Activated naive CD4-positive, alpha-beta T cell treated with anti-CD3 and anti-CD28 coated beads, Interleukin-2, amount 50 U/mL, for 72 hours (primary cell): ENCODE data around the gene CSNK1D. TPM values are rescaled to one million over a fixed set of nuclear protein-coding genes. Genes with fewer than 3 reads are reported as not detected.
"Not testable (repeated sequence)": the region's sequence is repeated elsewhere in the genome, so short reads cannot be mapped to it uniquely, and the experiment has no call there.

Source experiments
- ATAC-seq, 2 donors: fragments of 150-1000 bp; cut with Tn5 transposase; 2 replicates each; pipeline ENCODE4 v1.10.0; 2021; ENCODE audit warnings: mild to moderate bottlenecking in 2 of 2, moderate library complexity in 2 of 2
- DNase-seq, 2 donors: peaks; one replicate each; pipeline ENCODE4 v3.0.0; 2021 to 2022; ENCODE audit warnings: low spot score in 2 of 2
- H3K27ac Mint-ChIP-seq, 2 donors: one replicate each; pipeline ENCODE4 v1.8.0; 2022; ENCODE audit warnings: mild to moderate bottlenecking in 2 of 2, mixed read lengths in 2 of 2
- H3K36me3 Mint-ChIP-seq, 2 donors: one replicate each; pipeline ENCODE4 v1.8.0; 2022; ENCODE audit warnings: mixed read lengths in 2 of 2
- H3K9me3 Mint-ChIP-seq, 2 donors: one replicate each; pipeline ENCODE4 v1.8.0; 2022; ENCODE audit warnings: mixed read lengths in 2 of 2
- total RNA-seq, 2 donors: library from RNA; stranded (reverse); gene quantifications; one replicate each; pipeline ENCODE4 v1.2.3, GENCODE V29; 2022

CSNK1D gene
- total RNA-seq, 2 donors from 2014 or later = 130 to 171 TPM

DNA sequence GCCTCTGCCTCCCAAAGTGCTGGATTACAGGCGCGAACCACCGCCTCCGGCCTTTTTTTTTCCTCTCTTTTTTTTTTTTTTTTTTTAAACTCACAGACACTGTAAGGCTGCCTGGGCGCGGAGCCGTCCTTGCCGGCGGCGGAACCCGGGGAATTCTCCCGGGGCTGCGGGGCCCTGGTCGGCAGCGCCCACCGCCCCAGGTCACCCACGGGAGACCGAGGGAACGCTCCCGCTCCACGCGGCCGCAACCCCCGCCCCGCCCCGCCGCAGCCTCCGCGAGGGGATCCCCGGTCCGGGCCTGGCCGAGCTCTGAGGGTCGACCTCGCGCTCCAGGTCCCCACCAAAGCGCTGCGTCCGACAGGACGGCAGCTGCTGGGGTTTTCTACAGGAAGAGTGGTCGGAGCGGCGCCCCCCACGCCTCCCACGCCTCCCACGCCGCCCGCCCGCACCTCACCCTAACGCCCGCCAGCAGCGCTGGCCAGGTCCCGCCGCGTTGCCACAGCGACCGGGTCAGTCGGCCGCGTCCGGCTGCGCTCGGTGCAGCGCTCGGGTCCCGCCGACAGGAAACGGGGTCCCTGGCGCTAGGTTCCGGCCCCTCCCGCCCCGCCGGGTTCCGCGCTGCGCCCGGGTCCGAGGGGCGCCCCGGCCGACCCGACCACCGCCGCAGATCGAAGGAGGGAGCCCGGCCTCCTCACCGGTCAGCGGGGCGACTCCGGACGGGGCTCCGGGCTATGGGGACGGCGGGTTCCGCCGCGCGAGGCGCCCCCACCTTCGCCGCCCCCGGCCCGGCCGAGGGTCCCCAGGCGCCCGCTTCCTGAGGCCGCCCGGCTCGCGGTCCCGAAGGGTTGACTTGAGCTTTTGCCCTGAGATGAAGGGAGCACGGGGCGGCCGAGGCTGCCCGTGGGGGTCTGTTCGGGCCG, 60.9 kb downstream of the CSNK1D start, which contains the start of gene CCDC57:
Gene CCDC57, minus strand, starts transcription at position 512 of the 920 bp plus-strand sequence. CDS start 10,898 bp downstream, outside the sequence.
- Mint-ChIP-seq H3K27ac (peak within 1 kb of the TSS in 1 of 2 donors; percentile 17), H3K9me3 (no peaks in the 10 kb centered on the region), H3K36me3 (no peaks in the 10 kb centered on the region)
- DNase-seq (peak in 1 of 2 donors; percentile 80), ATAC-seq (peak; percentile 69 to 86)

GRCh38 chr17:82210655-82211054, 62.8 kb downstream of the CSNK1D start:
- H3K27ac Mint-ChIP-seq, H3K9me3 Mint-ChIP-seq, ATAC-seq, DNase-seq, H3K36me3 Mint-ChIP-seq: not testable (repeated sequence)

DNA sequence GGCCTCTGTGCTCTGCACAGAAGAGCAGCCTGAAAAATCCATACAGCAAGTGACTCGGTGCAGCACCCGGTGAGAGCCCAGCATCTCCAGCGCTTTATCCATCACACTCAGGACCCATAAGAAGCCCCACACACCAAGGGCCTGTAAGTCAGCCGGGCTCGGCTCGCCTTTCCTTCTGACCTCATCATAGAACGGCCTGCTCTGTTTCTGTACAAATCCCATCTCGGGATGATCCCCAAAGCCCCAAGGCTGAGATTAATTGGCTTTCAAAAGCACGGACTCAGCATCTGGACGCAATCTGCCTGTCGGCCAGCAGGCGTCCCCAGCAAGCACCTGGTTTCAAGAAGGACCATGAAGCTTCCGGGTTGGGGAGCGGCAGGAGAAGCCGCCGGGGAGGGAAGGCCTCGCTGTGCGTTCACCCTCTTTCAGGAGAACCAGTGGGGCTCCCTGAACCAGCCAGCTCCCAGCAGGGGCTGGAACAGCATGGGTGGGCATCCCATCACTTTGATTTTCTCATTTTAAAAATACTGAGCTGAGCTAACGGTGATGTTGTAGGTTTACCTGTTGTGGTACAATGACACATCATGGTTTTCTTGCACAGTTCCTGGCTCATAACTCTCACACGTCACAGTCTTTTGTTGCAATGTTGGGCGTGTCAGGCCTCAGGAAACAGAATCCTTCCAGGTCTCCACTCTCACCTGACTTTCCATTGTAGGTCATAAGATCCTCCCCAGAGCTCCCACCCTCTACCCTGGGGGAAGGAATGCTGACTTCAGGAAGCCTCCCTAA, 67.6 kb downstream of the CSNK1D start:
- peak; percentile 66 to 82 for ATAC-seq
- no peaks in the 10 kb centered on the region for H3K36me3 Mint-ChIP-seq

GRCh38 chr17:82204831-82205719, 68.4 kb downstream of the CSNK1D start:
- Mint-ChIP-seq H3K36me3 (no peaks in the 10 kb centered on the region), H3K27ac (peak overlapping the region; percentile 86 to 90), H3K9me3 (no peaks in the 10 kb centered on the region)
- DNase-seq = peak in 1 of 2 donors; percentile 53
- ATAC-seq = peak; percentile 62 to 84

More for the DNA sequence above, 67.6 kb downstream of the CSNK1D start:
- Mint-ChIP-seq H3K27ac (peak overlapping the region; percentile 86 to 90), H3K9me3 (no peaks in the 10 kb centered on the region)
- DNase-seq = peak; percentile 76 to 88

DNA sequence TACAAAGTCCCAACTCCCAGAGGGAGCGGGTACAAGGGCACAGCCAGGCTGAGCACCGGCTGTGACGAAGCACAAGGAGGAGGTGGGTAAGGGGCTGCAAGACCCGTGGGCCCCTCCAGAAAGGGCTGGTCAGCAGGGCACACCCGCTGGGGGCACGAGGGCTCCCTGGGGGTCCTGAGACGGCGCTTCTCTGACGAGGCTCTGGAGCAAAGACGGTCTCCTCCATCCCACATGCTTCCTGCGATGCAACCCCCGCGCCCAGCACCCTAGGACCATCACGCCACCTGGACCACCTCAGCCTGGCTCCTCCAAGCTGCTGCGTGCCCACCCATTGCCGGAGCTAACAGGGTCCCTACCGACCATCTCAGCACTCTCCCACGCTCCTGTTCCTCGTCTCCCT, 69.6 kb downstream of the CSNK1D start:
- no peak overlapping the region for H3K27ac Mint-ChIP-seq
- DNase-seq = no peak
- H3K9me3 Mint-ChIP-seq = no peaks in the 10 kb centered on the region
- H3K36me3 Mint-ChIP-seq = no peaks in the 10 kb centered on the region
- ATAC-seq = no peak

- ATAC-seq = no peak
- H3K9me3 Mint-ChIP-seq = no peaks in the 10 kb centered on the region
- no peak overlapping the region for H3K27ac Mint-ChIP-seq
- DNase-seq = no peak
- H3K36me3 Mint-ChIP-seq = peaks cover 0 to 7% of the 10 kb centered on the region in 2 donors
Measured at GRCh38 chr17:82202981-82203380, 70.5 kb downstream of the CSNK1D start.

GRCh38 chr17:82201498-82201910, 72.0 kb downstream of the CSNK1D start:
- ATAC-seq = no peak
- H3K36me3 Mint-ChIP-seq = peaks cover 7 to 12% of the 10 kb centered on the region in 2 donors
- DNase-seq = no peak
- H3K9me3 Mint-ChIP-seq = no peaks in the 10 kb centered on the region
- H3K27ac Mint-ChIP-seq = peak overlapping the region in 1 of 2 donors; percentile 32

DNA sequence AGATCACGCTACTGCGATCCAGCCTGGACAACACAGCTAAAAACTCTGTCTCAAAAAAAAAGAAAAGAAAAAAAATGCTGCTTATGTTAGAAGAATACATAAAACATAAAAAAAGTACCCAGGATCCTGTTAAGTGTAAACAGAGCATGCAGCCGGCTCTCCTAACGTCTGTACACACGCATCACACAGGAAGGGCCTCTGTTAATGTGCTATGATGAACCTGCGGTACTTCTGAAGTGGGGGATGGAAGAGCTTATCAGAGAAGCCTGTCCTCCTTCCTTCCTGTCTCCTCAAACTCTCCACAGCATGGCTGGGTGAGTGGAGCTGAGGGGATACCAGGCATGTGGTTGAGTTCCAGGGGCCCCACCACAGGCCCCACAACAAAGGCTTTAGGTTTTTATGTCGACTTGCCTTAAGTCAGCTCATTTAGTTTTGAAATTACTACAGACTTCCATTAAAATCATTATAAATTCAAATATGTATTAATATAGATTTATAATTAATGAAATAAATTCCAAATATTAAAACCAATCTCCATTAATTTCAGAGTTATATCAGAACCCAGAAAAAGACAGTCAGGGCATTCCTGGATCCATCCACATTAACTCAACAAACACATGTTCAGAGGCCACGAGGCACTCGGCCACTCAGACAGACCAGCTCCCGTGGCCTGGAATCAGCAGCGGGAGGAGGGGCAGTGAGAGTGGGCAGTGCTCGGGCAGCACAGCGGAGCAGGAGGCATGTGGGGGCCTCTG, 72.6 kb downstream of the CSNK1D start:
- DNase-seq = peak; percentile 66 to 71
- no peaks in the 10 kb centered on the region for H3K9me3 Mint-ChIP-seq
- H3K27ac Mint-ChIP-seq = peak overlapping the region; percentile 56 to 70
- peak; percentile 81 to 90 for ATAC-seq
- peaks cover 11 to 16% of the 10 kb centered on the region in 2 donors for H3K36me3 Mint-ChIP-seq

DNA sequence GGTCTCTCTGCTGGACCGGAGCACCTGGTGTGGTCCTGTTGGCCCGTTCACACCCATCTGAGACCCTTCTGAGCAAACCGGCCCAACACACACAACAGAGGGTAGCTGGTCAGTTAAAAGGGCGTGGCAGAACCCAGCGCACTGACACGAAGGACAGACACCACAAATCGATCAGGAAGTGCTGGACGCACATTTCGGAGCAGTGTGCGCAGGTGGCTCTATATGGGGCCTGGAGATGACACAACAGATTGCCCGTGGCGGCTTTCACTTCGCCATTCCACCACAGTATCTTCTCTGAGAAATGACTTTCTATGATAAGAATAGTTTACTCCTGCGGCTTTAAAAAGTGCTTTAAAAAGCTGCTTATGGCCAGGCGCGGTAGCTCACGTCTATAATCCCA, 73.4 kb downstream of the CSNK1D start:
- Mint-ChIP-seq H3K27ac (peak overlapping the region; percentile 56 to 70), H3K9me3 (no peaks in the 10 kb centered on the region), H3K36me3 (peaks cover 13 to 16% of the 10 kb centered on the region in 2 donors)
- ATAC-seq (no peak), DNase-seq (no peak)

DNA sequence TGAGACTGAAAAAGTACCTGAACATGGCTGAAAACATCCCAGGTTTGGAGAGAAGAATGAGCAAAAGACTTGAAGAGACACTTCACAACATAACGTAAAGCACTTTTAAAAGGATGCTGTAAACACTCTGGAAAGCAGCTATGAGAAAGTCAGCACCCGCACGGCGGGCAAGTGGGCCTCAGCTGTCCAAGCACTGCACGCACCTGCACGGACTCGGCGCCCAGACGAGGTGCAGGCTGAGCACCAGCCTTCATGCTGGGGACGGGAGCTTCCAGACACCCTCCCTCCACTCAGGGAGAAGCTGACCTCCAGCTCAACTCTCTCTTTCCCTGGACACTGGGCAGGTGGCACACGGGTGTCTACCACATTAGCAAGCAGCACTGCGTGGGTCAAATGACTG, 74.0 kb downstream of the CSNK1D start:
- ATAC-seq (no peak), DNase-seq (no peak)
- Mint-ChIP-seq H3K36me3 (peaks cover 16 to 18% of the 10 kb centered on the region in 2 donors), H3K9me3 (no peaks in the 10 kb centered on the region), H3K27ac (no peak overlapping the region)

DNA sequence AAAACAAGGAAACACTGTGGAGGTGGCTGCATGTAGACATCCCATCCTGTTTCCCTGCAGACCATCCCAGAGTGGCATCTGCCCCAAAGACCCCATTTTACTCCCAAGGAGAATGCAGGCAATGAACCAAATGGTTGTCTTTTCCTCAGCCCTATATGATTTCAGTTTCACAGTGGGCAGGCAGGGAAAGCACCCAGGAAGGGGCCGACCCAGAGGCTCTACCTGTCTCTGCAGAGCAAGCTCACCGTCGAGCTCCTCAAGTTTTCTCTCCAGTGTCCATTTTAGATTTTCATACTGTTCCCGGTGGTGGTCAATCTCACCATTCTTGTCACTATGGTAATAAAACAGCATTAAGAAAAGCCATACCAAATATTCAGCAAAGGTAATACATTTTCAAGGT, 75.4 kb downstream of the CSNK1D start:
- no peaks in the 10 kb centered on the region for H3K9me3 Mint-ChIP-seq
- no peak for DNase-seq
- ATAC-seq = peak in 1 of 2 donors; percentile 22
- peaks cover 16 to 22% of the 10 kb centered on the region in 2 donors for H3K36me3 Mint-ChIP-seq
- H3K27ac Mint-ChIP-seq = no peak overlapping the region

GRCh38 chr17:82195675-82196672, 77.5 kb downstream of the CSNK1D start:
- H3K9me3 Mint-ChIP-seq = no peaks in the 10 kb centered on the region
- no peak for ATAC-seq
- no peak overlapping the region for H3K27ac Mint-ChIP-seq

DNA sequence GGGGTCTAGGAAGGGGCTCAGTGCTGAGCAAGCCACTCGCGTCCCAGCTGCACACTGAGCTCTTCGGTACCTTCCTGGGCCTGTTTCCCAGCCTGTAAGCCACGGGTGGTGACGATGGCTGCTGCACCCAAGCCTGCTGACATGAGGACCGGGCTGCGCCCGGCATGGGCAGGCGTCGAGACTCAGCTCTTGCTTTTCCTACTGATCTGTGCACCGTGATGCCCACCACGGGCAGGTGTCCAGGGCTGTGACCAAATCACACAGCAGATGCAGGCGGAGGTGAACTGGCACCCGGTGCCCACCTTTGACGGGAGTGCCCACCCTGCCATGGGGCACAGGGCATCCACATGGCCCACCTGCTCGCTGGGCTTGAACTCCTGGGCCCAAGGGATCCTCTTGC, 78.7 kb downstream of the CSNK1D start:
- no peak for ATAC-seq
- DNase-seq = no peak
- Mint-ChIP-seq H3K27ac (no peak overlapping the region), H3K36me3 (peaks cover 16 to 22% of the 10 kb centered on the region in 2 donors), H3K9me3 (no peaks in the 10 kb centered on the region)

More at GRCh38 chr17:82195675-82196672, 77.5 kb downstream of the CSNK1D start:
- no peak for DNase-seq
- peaks cover 16 to 22% of the 10 kb centered on the region in 2 donors for H3K36me3 Mint-ChIP-seq

DNA sequence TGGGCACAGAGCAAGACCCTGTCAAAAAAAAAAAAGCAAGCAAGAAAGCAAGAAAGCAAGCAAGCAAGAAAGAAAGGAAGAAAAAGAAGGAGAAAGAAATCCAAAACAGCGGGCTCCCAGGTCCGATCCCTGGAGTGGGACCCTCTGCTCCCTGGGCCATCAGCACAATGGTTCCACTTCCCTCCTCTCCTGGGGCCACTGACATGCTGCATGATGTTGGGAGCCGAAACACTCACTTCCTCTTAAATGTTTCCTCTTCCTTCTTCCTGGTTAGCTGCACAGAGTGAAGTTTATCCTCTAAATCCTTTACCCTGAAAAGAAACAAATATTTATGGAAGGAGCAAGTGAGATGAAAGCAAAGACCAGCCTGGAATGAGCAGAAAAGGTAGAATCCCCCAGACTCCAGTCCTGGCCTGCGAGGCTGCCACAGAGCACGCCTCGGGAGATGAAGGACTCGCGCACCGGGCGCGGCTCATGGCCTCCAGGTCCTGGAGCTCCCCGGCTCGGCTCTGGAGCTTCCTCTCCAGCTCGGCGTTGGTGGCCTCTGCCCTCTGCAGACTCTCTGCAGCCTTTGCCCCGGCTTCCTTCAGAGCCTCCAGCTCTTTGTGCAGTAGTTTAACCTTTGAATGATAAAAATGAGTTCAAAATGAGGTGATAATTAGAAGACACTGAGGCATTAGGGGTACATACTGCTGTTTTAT, 79.8 kb downstream of the CSNK1D start:
- peaks cover 16 to 22% of the 10 kb centered on the region in 2 donors for H3K36me3 Mint-ChIP-seq
- ATAC-seq (no peak), DNase-seq (no peak)
- H3K9me3 Mint-ChIP-seq = no peaks in the 10 kb centered on the region
- no peak overlapping the region for H3K27ac Mint-ChIP-seq
